Measurements from ENCODE around the gene RIMKLA. TPM values are rescaled to one million over a fixed set of nuclear protein-coding genes. Genes with fewer than 3 reads are reported as not detected.
A peak's percentile ranks its signal among the peaks of the same experiment; 100 is the strongest.

The RIMKLA gene, protein sequence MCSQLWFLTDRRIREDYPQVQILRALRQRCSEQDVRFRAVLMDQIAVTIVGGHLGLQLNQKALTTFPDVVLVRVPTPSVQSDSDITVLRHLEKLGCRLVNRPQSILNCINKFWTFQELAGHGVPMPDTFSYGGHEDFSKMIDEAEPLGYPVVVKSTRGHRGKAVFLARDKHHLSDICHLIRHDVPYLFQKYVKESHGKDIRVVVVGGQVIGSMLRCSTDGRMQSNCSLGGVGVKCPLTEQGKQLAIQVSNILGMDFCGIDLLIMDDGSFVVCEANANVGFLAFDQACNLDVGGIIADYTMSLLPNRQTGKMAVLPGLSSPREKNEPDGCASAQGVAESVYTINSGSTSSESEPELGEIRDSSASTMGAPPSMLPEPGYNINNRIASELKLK
- 0.10 TPM for total RNA-seq

DNA sequence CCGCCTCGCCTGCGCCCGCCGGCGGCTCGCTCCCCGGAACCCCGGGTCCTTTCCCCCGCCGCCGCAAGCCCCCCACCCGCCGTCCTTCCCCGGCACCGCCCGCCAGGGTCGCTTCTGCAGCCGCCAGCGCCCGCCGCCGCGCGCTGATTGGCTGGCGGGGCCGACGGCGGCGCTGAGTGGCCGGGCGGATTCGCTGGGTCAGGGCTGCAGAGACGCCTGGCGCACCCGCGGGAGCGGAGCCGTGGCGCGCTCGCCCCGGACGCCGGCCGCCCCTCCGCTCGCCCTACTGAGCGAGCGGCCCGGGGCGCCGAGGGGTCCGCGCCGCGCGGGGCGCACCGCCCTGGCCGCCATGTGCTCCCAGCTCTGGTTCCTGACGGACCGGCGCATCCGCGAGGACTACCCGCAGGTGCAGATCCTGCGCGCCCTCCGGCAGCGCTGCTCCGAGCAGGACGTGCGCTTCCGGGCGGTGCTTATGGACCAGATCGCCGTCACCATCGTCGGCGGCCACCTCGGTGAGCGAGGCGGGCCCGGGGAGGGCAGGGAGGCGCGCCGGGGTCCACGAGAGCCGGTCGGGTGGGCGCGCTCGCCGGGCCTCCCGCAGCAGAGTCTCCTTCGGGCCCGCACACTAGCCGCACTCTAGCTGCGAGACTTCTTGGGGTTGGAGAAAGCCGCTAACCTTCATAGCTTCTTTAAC lies at the start of gene RIMKLA:
Gene RIMKLA (plus strand): TSS at position 207 of the 694 bp plus-strand sequence. CDS start 143 bp downstream, at position 350.
- H3K9me3 ChIP-seq (ENCODE audit: low read depth, low read length) = no peaks in the 10 kb centered on the region
- H3K4me3 ChIP-seq (ENCODE audit: low read length) = peak within 1 kb of the TSS; percentile 36

DNA sequence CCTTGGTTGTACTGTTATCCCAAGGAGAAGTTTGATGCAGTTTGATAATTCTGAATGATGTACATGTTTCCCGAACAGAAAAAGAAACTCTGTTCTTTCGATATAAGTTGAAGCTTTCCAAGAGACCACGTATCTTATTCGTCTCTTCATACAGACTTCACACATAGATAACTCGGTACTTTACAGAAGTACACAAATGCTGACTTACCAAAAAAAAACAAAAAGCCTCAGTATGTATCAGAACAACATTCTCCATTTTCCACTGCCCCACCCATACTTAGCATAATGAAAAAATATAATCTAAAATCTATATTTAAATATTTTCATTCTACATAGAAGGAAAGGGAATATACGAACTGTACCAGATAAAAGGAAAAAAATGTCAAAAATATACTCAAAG lies 47.7 kb upstream of the RIMKLA start:
- peaks cover 23% of the 10 kb centered on the region for H3K4me1 ChIP-seq (ENCODE audit: insufficient read depth, low read length)
- H3K9me3 ChIP-seq (ENCODE audit: low read depth, low read length) = no peaks in the 10 kb centered on the region
- H3K27me3 ChIP-seq (ENCODE audit: insufficient read depth, low read length) = no peaks in the 10 kb centered on the region
- H3K4me3 ChIP-seq (ENCODE audit: low read length) = no peak overlapping the region

More for the DNA sequence above, at the start of gene RIMKLA:
- Histone ChIP-seq H3K27me3 (ENCODE audit: insufficient read depth, low read length) (peaks cover 28% of the 10 kb centered on the region), H3K4me1 (ENCODE audit: insufficient read depth, low read length) (peaks cover 8% of the 10 kb centered on the region)

DNA sequence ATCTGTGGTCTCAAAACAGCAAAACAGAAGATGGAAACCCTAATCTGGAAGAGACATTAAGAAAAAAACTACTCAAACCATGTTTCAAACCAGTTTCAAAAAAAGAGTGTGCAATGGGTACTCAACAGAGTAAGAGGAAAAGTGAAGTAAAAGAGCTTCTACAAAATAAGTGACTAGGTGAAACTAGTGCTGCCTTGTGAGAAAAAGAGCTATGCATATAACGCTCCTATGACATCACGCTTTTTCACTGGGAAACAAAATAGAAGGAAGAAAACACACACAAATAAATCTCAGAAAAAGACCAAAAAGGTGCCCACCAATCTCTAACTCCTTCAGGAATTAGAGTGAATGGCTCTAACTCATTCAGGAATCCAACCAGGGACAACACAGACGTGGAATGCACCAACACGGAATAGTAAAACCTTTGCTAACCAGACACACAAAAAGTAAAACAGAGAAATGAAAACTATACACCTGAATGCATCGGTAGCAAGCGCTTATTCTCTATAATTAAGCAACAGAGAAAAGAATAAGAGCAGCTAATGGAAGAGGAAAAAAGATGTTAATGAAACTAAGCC lies 46.8 kb upstream of the RIMKLA start:
- no peaks in the 10 kb centered on the region for H3K9me3 ChIP-seq (ENCODE audit: low read depth, low read length)
- H3K4me1 ChIP-seq (ENCODE audit: insufficient read depth, low read length) = peaks cover 21% of the 10 kb centered on the region
- no peaks in the 10 kb centered on the region for H3K27me3 ChIP-seq (ENCODE audit: insufficient read depth, low read length)
- peak overlapping the region; percentile 76 for H3K4me3 ChIP-seq (ENCODE audit: low read length)

DNA sequence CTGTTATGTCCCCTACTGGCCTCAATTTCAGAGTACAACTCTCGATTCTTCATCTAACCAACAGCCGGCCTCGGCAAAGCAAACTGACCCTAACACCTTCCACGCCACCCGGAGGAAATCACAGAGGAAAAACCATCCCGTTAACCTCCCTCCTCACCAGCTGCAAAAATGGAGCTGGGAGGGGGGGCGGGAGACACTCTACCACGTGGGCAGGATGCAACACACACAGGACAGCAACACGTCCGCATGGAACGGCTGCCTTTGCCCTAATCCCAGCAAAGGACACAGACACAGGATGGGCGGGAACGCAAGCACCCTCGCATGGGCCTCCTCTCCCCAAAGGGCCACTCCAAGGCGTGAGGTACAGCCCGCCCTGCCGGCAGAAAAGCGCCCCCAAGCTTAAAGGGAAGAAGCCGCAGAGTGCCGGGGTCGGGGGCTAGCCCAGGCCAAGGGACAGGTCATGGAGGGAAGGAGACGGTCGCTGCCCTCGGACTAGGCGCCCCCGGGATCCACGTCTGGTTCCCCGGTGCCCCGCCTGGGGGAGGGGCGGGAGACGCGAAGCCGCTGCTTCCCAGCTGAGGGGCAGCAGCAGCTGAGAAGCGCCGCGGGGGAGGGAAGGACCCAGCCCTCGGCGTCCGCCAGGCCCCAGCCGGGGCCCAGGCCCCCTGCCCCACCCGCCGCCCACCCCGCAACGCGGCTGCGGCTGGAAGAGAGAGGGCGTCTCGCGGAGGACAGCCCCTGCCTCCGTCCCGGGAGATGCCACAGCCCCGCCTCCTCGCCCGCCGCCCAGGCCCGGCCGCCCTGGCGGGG lies 46.1 kb upstream of the RIMKLA start:
- Histone ChIP-seq H3K4me3 (ENCODE audit: low read length) (peak overlapping the region; percentile 76), H3K9me3 (ENCODE audit: low read depth, low read length) (no peaks in the 10 kb centered on the region), H3K4me1 (ENCODE audit: insufficient read depth, low read length) (peaks cover 21% of the 10 kb centered on the region), H3K27me3 (ENCODE audit: insufficient read depth, low read length) (no peaks in the 10 kb centered on the region)

DNA sequence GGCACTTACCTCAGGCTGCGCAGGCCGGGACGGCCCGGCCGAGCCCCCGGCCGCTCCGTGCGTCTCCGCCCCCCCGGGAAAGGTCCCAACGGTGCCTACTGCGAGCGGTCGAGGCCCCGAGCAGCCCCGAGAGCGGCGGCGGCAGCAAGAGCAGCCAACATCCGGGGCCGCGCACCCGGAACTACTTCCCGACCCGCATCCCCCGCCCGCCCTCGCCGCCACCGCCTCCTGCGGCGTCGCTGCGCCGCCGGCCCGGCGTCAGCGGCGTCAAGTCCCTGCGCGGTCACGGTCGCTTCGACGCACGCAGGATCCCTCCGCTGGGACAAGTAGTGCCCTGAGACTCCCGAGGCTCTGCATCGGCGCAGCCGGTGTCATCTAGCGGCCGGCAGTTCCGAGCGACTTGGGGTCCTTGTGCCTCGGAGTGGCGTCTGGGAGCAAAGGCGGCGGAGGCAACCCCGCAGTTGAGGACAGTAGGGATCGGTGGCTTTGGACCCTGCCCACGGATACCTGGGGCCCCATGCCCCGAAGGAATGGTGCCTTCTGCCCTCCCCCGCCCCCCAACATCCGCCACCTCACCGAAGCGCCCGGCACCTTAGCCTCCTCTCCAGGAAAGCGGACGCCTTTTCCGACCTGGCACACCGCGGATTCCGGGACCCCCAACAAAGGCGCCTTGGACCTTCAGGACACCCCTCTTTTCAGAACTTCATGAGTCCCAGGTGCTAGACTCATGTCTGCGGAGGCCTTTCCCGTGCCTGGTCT lies 45.4 kb upstream of the RIMKLA start, which contains the start of gene FOXJ3:
Gene FOXJ3 (minus strand): TSS at position 186 of the 759 bp plus-strand sequence. CDS start 24,142 bp downstream, outside the sequence.
- Histone ChIP-seq H3K9me3 (ENCODE audit: low read depth, low read length) (no peaks in the 10 kb centered on the region), H3K27me3 (ENCODE audit: insufficient read depth, low read length) (no peaks in the 10 kb centered on the region), H3K4me3 (ENCODE audit: low read length) (peak within 1 kb of the TSS; percentile 76), H3K4me1 (ENCODE audit: insufficient read depth, low read length) (peaks cover 19% of the 10 kb centered on the region)

DNA sequence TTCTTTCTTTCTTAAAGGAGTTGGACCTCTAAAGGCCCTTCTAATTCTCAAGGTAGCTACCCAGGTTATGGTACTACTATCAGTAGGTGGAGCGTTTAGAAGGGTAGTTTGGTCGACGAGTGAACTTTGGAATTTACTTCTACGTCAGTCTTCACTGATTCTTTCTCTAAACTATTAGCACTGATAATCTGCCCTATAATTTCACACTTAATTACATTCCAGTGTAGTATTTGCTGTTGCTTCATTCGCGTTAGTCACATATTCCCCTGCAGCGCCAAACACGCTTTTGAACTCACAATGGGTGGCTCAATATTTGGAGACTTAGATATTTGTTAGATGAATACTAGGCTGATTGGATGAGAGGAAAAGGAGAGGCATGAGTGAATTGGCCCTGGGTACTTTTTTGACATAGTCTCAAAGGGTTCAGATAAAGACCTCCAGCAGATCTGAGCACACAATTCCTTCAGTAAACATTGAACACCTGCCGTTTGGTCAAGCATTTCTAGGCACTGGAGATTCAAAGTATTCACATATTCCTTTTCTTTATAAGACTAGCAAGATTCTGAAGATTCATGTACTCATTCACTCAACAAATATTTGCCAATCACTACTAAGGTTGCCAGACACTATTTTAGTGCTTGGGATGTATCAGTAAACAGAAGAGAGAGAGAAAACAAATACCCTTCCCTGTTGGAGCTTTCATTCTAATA lies 44.6 kb upstream of the RIMKLA start:
- H3K9me3 ChIP-seq (ENCODE audit: low read depth, low read length) = no peaks in the 10 kb centered on the region
- peaks cover 17% of the 10 kb centered on the region for H3K4me1 ChIP-seq (ENCODE audit: insufficient read depth, low read length)
- H3K27me3 ChIP-seq (ENCODE audit: insufficient read depth, low read length) = no peaks in the 10 kb centered on the region
- H3K4me3 ChIP-seq (ENCODE audit: low read length) = peak overlapping the region; percentile 76

DNA sequence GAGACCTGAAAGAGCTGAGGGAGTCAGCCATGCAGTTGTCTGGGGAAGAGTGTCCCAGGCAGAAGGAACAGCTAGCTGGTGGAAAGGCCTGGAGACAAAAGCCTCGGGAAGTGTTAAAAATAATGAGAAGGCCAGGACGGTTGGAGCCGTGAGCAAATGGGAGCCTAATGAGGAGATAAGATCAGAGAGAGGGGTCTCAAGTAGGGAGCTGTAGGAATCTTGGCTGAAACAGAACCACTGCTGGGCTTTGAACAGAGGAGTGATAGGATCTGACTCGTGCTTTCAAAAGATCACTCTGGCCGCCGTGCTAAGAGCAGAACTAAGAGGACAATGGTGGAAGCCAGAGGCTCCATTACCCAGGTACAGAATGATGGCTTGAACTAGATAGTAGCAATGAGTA lies 43.6 kb upstream of the RIMKLA start:
- H3K4me1 ChIP-seq (ENCODE audit: insufficient read depth, low read length) = peaks cover 17% of the 10 kb centered on the region
- no peaks in the 10 kb centered on the region for H3K9me3 ChIP-seq (ENCODE audit: low read depth, low read length)
- H3K27me3 ChIP-seq (ENCODE audit: insufficient read depth, low read length) = no peaks in the 10 kb centered on the region
- H3K4me3 ChIP-seq (ENCODE audit: low read length) = no peak overlapping the region

DNA sequence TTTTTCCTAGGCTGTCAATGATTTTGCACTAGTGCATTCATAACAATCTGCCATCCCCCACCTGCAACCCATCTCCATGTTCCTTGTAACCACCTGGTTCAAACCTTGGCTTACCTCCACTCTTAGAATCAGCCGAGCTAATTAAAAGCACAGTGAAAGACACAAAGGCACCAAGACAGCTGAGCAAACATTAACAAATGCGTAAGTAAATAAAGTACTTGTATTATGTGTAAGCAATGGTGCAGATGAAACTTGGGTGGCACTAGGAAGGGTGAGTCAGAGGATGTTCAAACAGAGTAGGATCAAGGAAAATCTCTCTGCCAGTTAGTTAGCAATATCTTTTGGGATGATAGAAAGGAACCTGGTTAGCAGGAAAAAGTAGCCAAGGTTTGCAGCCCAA lies 40.5 kb upstream of the RIMKLA start:
- peaks cover 7% of the 10 kb centered on the region for H3K4me1 ChIP-seq (ENCODE audit: insufficient read depth, low read length)
- H3K9me3 ChIP-seq (ENCODE audit: low read depth, low read length) = no peaks in the 10 kb centered on the region
- no peaks in the 10 kb centered on the region for H3K27me3 ChIP-seq (ENCODE audit: insufficient read depth, low read length)
- no peak overlapping the region for H3K4me3 ChIP-seq (ENCODE audit: low read length)

DNA sequence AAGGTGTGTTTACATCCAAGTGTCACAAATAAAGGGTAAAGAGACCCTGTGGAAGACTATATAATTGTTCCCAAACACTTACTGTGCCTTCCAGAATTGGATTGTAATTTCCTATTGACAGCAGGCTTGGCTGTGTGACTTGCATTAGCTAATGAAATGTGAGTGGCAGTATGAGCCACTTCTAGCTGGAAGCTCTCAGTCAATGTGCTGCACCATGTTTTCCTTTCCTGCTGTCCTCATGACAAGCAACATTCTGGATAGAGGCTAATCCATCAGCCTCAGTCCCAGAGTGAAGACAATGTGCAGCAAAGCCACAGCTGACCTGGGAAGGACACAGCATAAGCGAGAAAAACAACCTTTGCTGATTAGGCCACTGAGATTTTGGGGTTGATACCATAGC lies 39.7 kb upstream of the RIMKLA start:
- Histone ChIP-seq H3K9me3 (ENCODE audit: low read depth, low read length) (no peaks in the 10 kb centered on the region), H3K27me3 (ENCODE audit: insufficient read depth, low read length) (no peaks in the 10 kb centered on the region)

DNA sequence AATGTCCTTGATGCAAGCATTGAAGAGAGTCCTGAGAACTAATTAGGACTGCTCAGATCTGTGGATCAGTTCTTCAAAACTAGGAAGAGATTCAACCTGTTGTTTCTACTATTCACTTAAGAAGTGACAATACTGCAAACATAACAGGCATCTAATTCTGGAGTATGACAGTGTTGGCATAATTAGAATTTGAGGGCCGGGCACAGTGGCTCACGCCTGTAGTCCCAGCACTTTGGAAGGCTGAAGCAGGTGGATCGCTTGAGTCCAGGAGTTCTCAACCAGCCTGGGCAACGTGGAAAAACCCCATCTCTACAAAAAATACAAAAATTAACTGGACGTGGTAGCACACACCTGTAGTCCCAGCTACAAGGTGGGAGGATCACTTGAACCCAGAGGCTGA lies 37.5 kb upstream of the RIMKLA start:
- H3K4me1 ChIP-seq (ENCODE audit: insufficient read depth, low read length) = no peaks in the 10 kb centered on the region
- no peaks in the 10 kb centered on the region for H3K9me3 ChIP-seq (ENCODE audit: low read depth, low read length)
- no peaks in the 10 kb centered on the region for H3K27me3 ChIP-seq (ENCODE audit: insufficient read depth, low read length)
- no peak overlapping the region for H3K4me3 ChIP-seq (ENCODE audit: low read length)

More for the DNA sequence above, 39.7 kb upstream of the RIMKLA start:
- Histone ChIP-seq H3K4me3 (ENCODE audit: low read length) (no peak overlapping the region), H3K4me1 (ENCODE audit: insufficient read depth, low read length) (peaks cover 3% of the 10 kb centered on the region)

DNA sequence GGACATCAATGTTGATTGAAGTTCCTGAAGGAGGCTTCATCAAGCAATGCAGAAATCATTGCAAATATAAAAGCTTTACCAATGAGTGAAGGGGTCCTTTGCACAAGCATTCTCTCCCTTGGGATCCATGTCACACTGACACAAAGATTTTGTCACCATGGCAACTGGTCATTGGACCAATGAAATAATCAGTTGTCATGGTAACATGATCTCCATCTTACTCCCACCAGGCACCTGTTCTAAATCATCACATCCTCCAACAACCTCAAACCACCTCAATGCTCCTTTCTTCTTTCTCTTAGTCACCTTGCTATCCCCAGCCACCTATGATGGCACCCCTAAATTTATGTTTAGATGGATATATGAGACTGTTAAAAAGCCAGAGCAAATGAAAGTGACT lies 32.1 kb upstream of the RIMKLA start:
- H3K4me3 ChIP-seq (ENCODE audit: low read length) = no peak overlapping the region

DNA sequence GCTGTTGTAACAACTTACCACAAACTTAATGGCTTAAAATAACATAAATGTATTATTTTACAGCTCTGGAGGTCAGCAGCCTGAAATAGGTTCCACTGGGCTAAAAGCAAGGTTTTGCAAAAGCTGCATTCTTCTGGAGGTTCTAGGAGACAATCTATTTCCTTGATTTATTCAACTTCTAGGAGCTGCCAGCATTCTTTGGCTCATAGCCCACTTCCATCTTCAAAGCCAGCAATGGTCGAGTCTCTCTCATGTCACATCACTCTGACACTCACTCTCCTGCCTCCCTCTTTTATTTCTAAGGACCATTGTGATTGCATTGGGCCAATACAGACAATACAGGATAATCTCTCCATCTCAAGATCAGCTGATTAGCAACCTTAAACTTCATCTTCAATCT lies 30.5 kb upstream of the RIMKLA start:
- Histone ChIP-seq H3K9me3 (ENCODE audit: low read depth, low read length) (no peaks in the 10 kb centered on the region), H3K4me1 (ENCODE audit: insufficient read depth, low read length) (no peaks in the 10 kb centered on the region), H3K27me3 (ENCODE audit: insufficient read depth, low read length) (peaks cover 6% of the 10 kb centered on the region), H3K4me3 (ENCODE audit: low read length) (no peak overlapping the region)

More for the DNA sequence above, 32.1 kb upstream of the RIMKLA start:
- Histone ChIP-seq H3K27me3 (ENCODE audit: insufficient read depth, low read length) (peaks cover 6% of the 10 kb centered on the region), H3K9me3 (ENCODE audit: low read depth, low read length) (no peaks in the 10 kb centered on the region), H3K4me1 (ENCODE audit: insufficient read depth, low read length) (no peaks in the 10 kb centered on the region)

DNA sequence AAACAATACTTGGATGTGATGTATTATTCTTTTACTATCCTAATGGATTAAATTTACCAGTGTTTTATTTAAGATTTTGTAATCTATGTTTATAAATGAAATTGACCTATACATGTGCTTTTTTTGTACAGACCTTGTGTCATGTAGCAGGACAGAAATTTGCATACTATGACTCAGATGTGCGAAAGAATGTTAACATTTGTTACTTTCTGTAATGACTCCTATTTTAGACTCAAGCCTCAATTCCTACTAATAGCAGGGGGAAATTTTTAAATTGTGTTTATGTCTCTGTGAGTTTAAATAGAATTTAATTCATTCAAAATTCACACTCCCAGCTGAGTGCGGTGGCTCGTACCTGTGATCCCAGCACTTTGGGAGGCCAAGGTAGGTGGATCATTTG lies 21.8 kb upstream of the RIMKLA start:
- Histone ChIP-seq H3K9me3 (ENCODE audit: low read depth, low read length) (no peaks in the 10 kb centered on the region), H3K27me3 (ENCODE audit: insufficient read depth, low read length) (no peaks in the 10 kb centered on the region), H3K4me1 (ENCODE audit: insufficient read depth, low read length) (no peaks in the 10 kb centered on the region), H3K4me3 (ENCODE audit: low read length) (no peak overlapping the region)

Measured in mononuclear cell (primary cell).